ENCODE data around the gene ARMC7.

GRCh38 chr17:75163074-75163473 is 53.3 kb downstream of the ARMC7 start:
- TF ChIP-seq POLR2A (IDR thresholded peaks at IDR 0.05) = no peak
- TF ChIP-seq CTCF (IDR thresholded peaks at IDR 0.05) = no peak

Measured in Peyer's patch (tissue), 4 donors.